NCI-H2227 treated with DMSO at 0.1 percent for 48 hours (cell line): ENCODE data around the gene RSPH3.
A peak's percentile ranks its signal among the peaks of the same experiment; 100 is the strongest.

Experiments
- DNase-seq: peaks from one replicate; lab custom pipeline; 2025; lab: John Stamatoyannopoulos, UW

Gene RSPH3

GRCh38 chr6:158933079-158933595 lies 66.9 kb downstream of the RSPH3 start:
- DNase-seq, result no peak

GRCh38 chr6:158928068-158928467 lies 71.9 kb downstream of the RSPH3 start:
- no peak for DNase-seq

DNA sequence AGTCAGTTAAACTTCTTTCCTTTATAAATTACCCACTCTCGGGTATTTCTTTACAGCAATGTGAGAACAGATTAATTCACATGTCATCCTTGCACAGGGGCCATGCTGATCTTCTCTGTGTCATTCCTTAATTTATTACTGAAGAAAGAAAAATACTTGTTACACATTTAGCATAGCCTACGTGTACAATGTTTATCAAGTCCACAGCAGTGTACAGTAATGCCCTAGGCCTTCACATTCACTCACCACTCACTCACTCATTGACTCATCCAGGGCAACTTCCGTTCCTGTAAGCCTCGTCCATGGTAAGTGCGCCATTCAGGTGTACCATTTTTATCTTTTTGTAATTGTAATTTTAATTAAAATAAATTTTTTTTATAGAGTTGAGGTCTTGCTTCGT lies 73.6 kb downstream of the RSPH3 start:
- DNase-seq, result no peak

- DNase-seq, result no peak
These were observed 75.2 kb downstream of the RSPH3 start for GRCh38 chr6:158924499-158925455.

DNA sequence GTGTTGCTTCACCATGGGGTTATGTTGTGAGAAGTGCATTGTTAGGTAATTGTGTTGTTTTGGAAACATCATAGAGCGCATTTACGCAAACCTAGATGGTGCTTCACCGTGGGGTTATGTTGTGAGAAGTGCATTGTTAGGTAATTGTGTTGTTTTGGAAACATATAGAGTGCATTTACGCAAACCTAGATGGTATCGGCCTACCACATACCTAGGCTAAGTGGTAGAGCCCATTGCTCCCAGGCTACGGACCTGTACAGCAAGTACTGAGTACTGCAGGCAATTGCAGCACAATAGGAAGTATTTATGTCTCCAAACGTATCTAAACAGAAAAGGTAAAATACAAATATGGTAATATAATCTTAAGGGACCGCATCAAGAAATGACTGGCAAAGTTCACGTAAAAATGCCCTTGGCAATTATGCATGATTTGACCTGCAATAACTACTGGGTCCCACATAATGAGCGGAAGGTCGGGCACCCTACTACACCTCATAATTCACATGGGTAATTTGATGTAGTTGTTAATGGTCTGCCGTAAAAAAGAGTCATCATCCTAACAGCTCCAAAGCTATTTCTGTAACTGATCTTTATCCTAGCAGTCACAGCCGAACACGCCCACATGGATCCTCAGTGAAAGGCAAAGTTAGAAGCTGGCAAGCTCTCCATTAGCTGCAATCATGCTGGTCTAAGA lies 76.0 kb downstream of the RSPH3 start:
- DNase-seq, result peak; percentile 90
